ENCODE results near the gene EFCAB12.
A peak's percentile ranks its signal among the peaks of the same experiment; 100 is the strongest.

Gene EFCAB12

DNA sequence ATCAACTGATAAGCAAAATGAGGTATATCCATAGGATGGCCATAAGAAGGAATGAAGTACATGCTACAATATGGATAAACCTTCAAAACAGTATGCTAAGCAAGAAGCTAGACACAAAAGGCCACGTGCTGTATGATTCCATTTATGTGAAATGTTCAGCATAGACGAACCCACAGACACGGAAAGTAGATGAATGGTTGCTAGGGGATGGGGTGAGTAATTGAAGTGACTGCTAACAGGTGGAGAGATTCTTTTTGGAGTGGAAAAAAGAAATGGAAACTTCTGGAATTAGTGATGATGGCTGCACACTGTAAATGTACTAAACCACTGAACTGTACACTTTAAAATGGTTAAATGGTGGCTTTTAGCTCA is 630 bp upstream of the EFCAB12 start:
- Histone ChIP-seq H3K36me3 (ENCODE audit: insufficient read depth, low read length) (peaks cover 45% of the 10 kb centered on the region), H3K27me3 (ENCODE audit: insufficient read depth, low read length) (no peaks in the 10 kb centered on the region), H3K79me2 (ENCODE audit: insufficient read depth, low read length) (no peaks in the 10 kb centered on the region), H3K9me2 (ENCODE audit: low read depth, low read length) (no peaks in the 10 kb centered on the region), H3K27ac (ENCODE audit: low read depth, low read length, poor library complexity, severe bottlenecking) (peak overlapping the region; percentile 60), H3K4me3 (ENCODE audit: low read depth, low read length, poor library complexity, severe bottlenecking) (peak overlapping the region; percentile 59), H3K4me1 (ENCODE audit: insufficient read depth, low read length, severe bottlenecking) (peaks cover 29% of the 10 kb centered on the region), H3K9me3 (ENCODE audit: low read length) (no peaks in the 10 kb centered on the region), H4K20me1 (ENCODE audit: insufficient read depth, low read length) (no peaks in the 10 kb centered on the region), H3K9ac (ENCODE audit: low read length) (peak overlapping the region; percentile 27; the same call in 1 of the 2 replicates), H2AFZ (ENCODE audit: low read length) (no peak overlapping the region), H3K4me2 (ENCODE audit: low read length) (peak overlapping the region; percentile 87), H3F3A (ENCODE audit: insufficient read depth, low read length) (peaks cover 10% of the 10 kb centered on the region; the same call in 1 of the 2 replicates)
- TF ChIP-seq EZH2 (IDR thresholded peaks at IDR 0.05; ENCODE audit: borderline replicate concordance, low read length) = no peak
- TF ChIP-seq, protein P1, sequence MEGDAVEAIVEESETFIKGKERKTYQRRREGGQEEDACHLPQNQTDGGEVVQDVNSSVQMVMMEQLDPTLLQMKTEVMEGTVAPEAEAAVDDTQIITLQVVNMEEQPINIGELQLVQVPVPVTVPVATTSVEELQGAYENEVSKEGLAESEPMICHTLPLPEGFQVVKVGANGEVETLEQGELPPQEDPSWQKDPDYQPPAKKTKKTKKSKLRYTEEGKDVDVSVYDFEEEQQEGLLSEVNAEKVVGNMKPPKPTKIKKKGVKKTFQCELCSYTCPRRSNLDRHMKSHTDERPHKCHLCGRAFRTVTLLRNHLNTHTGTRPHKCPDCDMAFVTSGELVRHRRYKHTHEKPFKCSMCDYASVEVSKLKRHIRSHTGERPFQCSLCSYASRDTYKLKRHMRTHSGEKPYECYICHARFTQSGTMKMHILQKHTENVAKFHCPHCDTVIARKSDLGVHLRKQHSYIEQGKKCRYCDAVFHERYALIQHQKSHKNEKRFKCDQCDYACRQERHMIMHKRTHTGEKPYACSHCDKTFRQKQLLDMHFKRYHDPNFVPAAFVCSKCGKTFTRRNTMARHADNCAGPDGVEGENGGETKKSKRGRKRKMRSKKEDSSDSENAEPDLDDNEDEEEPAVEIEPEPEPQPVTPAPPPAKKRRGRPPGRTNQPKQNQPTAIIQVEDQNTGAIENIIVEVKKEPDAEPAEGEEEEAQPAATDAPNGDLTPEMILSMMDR (IDR thresholded peaks at IDR 0.05; ENCODE audit: low read length) = no peak

DNA sequence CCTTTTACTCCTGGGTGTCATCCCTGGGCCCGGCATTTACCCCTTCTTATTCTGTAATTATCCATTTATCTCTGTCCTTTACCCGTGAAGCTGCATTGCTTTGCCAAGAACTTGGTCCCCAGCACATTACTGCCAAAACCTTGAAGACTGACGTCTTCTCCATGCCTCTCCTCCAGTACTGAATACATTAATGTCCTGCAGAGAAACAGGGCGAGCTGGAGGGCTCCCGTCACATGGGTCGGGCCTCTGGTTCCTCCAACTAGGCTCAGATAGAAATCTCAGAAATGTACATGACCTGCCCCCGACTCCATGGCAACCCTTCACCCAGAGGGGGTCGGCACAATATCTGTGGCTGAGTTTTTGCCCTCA is 445 bp downstream of the EFCAB12 start:
- H3K4me1 ChIP-seq (ENCODE audit: insufficient read depth, low read length, severe bottlenecking) = peaks cover 34% of the 10 kb centered on the region
- H3K9ac ChIP-seq (ENCODE audit: low read length) = peak overlapping the region; percentile 24; the same call in 1 of the 2 replicates
- no peaks in the 10 kb centered on the region for H4K20me1 ChIP-seq (ENCODE audit: insufficient read depth, low read length)
- peaks cover 34% of the 10 kb centered on the region for H3K36me3 ChIP-seq (ENCODE audit: insufficient read depth, low read length)
- peak overlapping the region; percentile 59 for H3K4me3 ChIP-seq (ENCODE audit: low read depth, low read length, poor library complexity, severe bottlenecking)
- TF ChIP-seq EZH2 (IDR thresholded peaks at IDR 0.05; ENCODE audit: borderline replicate concordance, low read length) = no peak
- TF ChIP-seq, protein P1 (IDR thresholded peaks at IDR 0.05; ENCODE audit: low read length) = no peak
- H3K27me3 ChIP-seq (ENCODE audit: insufficient read depth, low read length) = no peaks in the 10 kb centered on the region
- no peak overlapping the region for H2AFZ ChIP-seq (ENCODE audit: low read length)
- no peaks in the 10 kb centered on the region for H3K9me2 ChIP-seq (ENCODE audit: low read depth, low read length)
- H3F3A ChIP-seq (ENCODE audit: insufficient read depth, low read length) = peaks cover 10% of the 10 kb centered on the region; the same call in 1 of the 2 replicates
- peak overlapping the region; percentile 87 for H3K4me2 ChIP-seq (ENCODE audit: low read length)
- no peak overlapping the region for H3K27ac ChIP-seq (ENCODE audit: low read depth, low read length, poor library complexity, severe bottlenecking)
- no peaks in the 10 kb centered on the region for H3K9me3 ChIP-seq (ENCODE audit: low read length)
- no peaks in the 10 kb centered on the region for H3K79me2 ChIP-seq (ENCODE audit: insufficient read depth, low read length)

DNA sequence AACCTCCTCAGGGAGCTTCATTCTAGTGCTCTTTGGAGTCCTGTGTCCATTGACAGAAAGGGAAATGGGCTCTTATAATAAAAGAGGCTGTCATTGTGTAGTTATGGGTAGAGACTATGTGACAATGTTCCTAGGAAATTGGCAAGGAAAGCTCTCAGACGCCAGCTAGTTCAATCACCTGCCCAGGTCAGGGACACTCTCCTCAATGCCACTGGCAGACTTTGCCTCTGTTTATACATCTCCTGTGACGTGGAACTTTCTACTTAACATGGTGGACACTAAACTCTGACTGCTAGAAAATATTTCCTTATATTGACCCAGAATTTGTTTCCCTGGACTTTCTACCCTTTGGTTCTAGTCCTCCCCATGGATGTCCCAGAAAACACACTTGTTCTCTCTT is 2.8 kb downstream of the EFCAB12 start:
- Histone ChIP-seq H2AFZ (ENCODE audit: low read length) (no peak overlapping the region), H3K9me3 (ENCODE audit: low read length) (no peaks in the 10 kb centered on the region), H3K36me3 (ENCODE audit: insufficient read depth, low read length) (peaks cover 12% of the 10 kb centered on the region), H3K27ac (ENCODE audit: low read depth, low read length, poor library complexity, severe bottlenecking) (no peak overlapping the region), H3K4me3 (ENCODE audit: low read depth, low read length, poor library complexity, severe bottlenecking) (no peak overlapping the region), H3K9ac (ENCODE audit: low read length) (no peak overlapping the region), H3K27me3 (ENCODE audit: insufficient read depth, low read length) (no peaks in the 10 kb centered on the region), H3F3A (ENCODE audit: insufficient read depth, low read length) (peaks cover 10% of the 10 kb centered on the region; the same call in 1 of the 2 replicates), H3K4me1 (ENCODE audit: insufficient read depth, low read length, severe bottlenecking) (peaks cover 34% of the 10 kb centered on the region), H3K9me2 (ENCODE audit: low read depth, low read length) (no peaks in the 10 kb centered on the region), H3K79me2 (ENCODE audit: insufficient read depth, low read length) (no peaks in the 10 kb centered on the region), H3K4me2 (ENCODE audit: low read length) (no peak overlapping the region), H4K20me1 (ENCODE audit: insufficient read depth, low read length) (no peaks in the 10 kb centered on the region)
- TF ChIP-seq, protein P1 (IDR thresholded peaks at IDR 0.05; ENCODE audit: low read length) = no peak
- no peak for TF ChIP-seq EZH2 (IDR thresholded peaks at IDR 0.05; ENCODE audit: borderline replicate concordance, low read length)
